GM12875 (cell line): Measurements from ENCODE around the gene CHKB.

Experiments used
- H3K4me3 ChIP-seq: one replicate; pipeline ENCODE4 v1.5.1; 2011; ENCODE audit warnings: low read depth, low read length, control low read depth
- CTCF ChIP-seq: IDR thresholded peaks from 2 replicates; pipeline ENCODE4 v1.5.1; 2011; ENCODE audit warnings: low read depth, mild to moderate bottlenecking, control low read depth, inconsistent platforms, low read length, moderate library complexity, borderline replicate concordance; ENCODE audit not compliant: insufficient read depth

The CHKB gene

GRCh38 chr22:50600967-50601668, 18.5 kb upstream of the CHKB start:
- H3K4me3 ChIP-seq, result no peak overlapping the region
- no peak for TF ChIP-seq CTCF

GRCh38 chr22:50600538-50600937, 17.9 kb upstream of the CHKB start, which contains the start of gene MAPK8IP2:
Gene MAPK8IP2 (plus strand): TSS chr22:50600793. CDS start chr22:50600819, 26 bp downstream.
- peak within 1 kb of the TSS; percentile 5 for H3K4me3 ChIP-seq

GRCh38 chr22:50599816-50600455, 17.3 kb upstream of the CHKB start:
- no peak for TF ChIP-seq CTCF
- no peak overlapping the region for H3K4me3 ChIP-seq

More at GRCh38 chr22:50600538-50600937, 17.9 kb upstream of the CHKB start, which contains the start of gene MAPK8IP2:
- no peak for TF ChIP-seq CTCF

GRCh38 chr22:50597097-50597496, 14.4 kb upstream of the CHKB start:
- TF ChIP-seq CTCF, result no peak
- no peak overlapping the region for H3K4me3 ChIP-seq

- no peak for TF ChIP-seq CTCF
- no peak overlapping the region for H3K4me3 ChIP-seq
These were observed 12.5 kb upstream of the CHKB start for GRCh38 chr22:50595189-50595588.

GRCh38 chr22:50587407-50587806, 4.8 kb upstream of the CHKB start:
- TF ChIP-seq CTCF, result no peak
- H3K4me3 ChIP-seq, result no peak overlapping the region

GRCh38 chr22:50586416-50586815, 3.8 kb upstream of the CHKB start:
- TF ChIP-seq CTCF, result no peak
- no peak overlapping the region for H3K4me3 ChIP-seq
